Measurements from ENCODE around the gene TNFSF11.

GRCh38 chr13:42638101-42638500 is 64.1 kb downstream of the TNFSF11 start:
- TF ChIP-seq POLR2A (IDR thresholded peaks at IDR 0.05; ENCODE audit: low read depth, low read length) (no peak), MAX (IDR thresholded peaks at IDR 0.05; ENCODE audit: insufficient read depth, insufficient read length) (no peak), FOS (IDR thresholded peaks at IDR 0.05; ENCODE audit: borderline replicate concordance, insufficient read depth, low read length) (no peak), JUN (IDR thresholded peaks at IDR 0.05; ENCODE audit: borderline replicate concordance, insufficient read depth, insufficient read length, low read depth) (no peak), POLR2AphosphoS5 (IDR thresholded peaks at IDR 0.05; ENCODE audit: insufficient read depth, low read depth, low read length) (no peak), EZH2 (IDR thresholded peaks at IDR 0.05; ENCODE audit: borderline replicate concordance, low read depth, low read length, severe bottlenecking) (no peak)
- TF ChIP-seq, protein P1, sequence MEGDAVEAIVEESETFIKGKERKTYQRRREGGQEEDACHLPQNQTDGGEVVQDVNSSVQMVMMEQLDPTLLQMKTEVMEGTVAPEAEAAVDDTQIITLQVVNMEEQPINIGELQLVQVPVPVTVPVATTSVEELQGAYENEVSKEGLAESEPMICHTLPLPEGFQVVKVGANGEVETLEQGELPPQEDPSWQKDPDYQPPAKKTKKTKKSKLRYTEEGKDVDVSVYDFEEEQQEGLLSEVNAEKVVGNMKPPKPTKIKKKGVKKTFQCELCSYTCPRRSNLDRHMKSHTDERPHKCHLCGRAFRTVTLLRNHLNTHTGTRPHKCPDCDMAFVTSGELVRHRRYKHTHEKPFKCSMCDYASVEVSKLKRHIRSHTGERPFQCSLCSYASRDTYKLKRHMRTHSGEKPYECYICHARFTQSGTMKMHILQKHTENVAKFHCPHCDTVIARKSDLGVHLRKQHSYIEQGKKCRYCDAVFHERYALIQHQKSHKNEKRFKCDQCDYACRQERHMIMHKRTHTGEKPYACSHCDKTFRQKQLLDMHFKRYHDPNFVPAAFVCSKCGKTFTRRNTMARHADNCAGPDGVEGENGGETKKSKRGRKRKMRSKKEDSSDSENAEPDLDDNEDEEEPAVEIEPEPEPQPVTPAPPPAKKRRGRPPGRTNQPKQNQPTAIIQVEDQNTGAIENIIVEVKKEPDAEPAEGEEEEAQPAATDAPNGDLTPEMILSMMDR (IDR thresholded peaks at IDR 0.05; ENCODE audit: extremely low read depth in 1 of 2, insufficient read depth in 1 of 2, low read depth in 1 of 2, low read length in 2 of 2) = no peak
